ENCODE measurements around the gene CP. TPM values are rescaled to one million over a fixed set of nuclear protein-coding genes. Genes with fewer than 3 reads are reported as not detected.

CP gene
- total and polyA plus RNA-seq, 2 of the 13 experiments (the other 11 are each of a cell fraction or from before 2014, with no cell fraction given) = 42.6 to 789 TPM

- TF ChIP-seq ZNF784 (CRISPR knock-in tag; IDR thresholded peaks at IDR 0.05; ENCODE audit: borderline replicate concordance) (peak; percentile 73; the same call in 1 of the 2 replicates), IRF2 (CRISPR knock-in tag; IDR thresholded peaks at IDR 0.05) (no peak), TEAD3 (CRISPR knock-in tag; optimal IDR thresholded peaks at IDR 0.05; ENCODE audit: borderline replicate concordance) (peak; percentile 15), NFIC (IDR thresholded peaks at IDR 0.05; ENCODE audit: low read length) (no peak; the same call in 1 of the 2 replicates), USF2 (IDR thresholded peaks at IDR 0.05; ENCODE audit: low read depth, low read length) (peak; percentile 78), USF2 (CRISPR knock-in tag; IDR thresholded peaks at IDR 0.05; ENCODE audit: borderline replicate concordance) (peak; percentile 95; the same call in 1 of the 2 replicates), AHR (CRISPR knock-in tag; IDR thresholded peaks at IDR 0.05) (0 out of 2 replicates have a peak, but pooled peaks have one; percentile 76), ZNF296 (CRISPR knock-in tag; conservative IDR thresholded peaks at IDR 0.05) (no peak), SALL1 (CRISPR knock-in tag; IDR thresholded peaks at IDR 0.05) (peak; percentile 79), ZFYVE20 (CRISPR knock-in tag; IDR thresholded peaks at IDR 0.05; ENCODE audit: borderline replicate concordance, low read depth) (0 out of 2 replicates have a peak, but pooled peaks have one; percentile 69), ISL2 (CRISPR knock-in tag; IDR thresholded peaks at IDR 0.05) (peak; percentile 55), ZNF280B (CRISPR knock-in tag; IDR thresholded peaks at IDR 0.05; ENCODE audit: borderline replicate concordance) (peak; percentile 12; the same call in 1 of the 2 replicates), ZBTB10 (CRISPR knock-in tag; IDR thresholded peaks at IDR 0.05; ENCODE audit: borderline replicate concordance) (peak; percentile 24; the same call in 1 of the 2 replicates), ZNF639 (CRISPR knock-in tag; conservative IDR thresholded peaks at IDR 0.05) (no peak), ELF4 (CRISPR knock-in tag; IDR thresholded peaks at IDR 0.05; ENCODE audit: borderline replicate concordance) (peak; percentile 23; the same call in 1 of the 2 replicates), MNT (IDR thresholded peaks at IDR 0.05) (0 out of 2 replicates have a peak, but pooled peaks have one; percentile 14), KDM3A (CRISPR knock-in tag; IDR thresholded peaks at IDR 0.05; ENCODE audit: low read depth) (peak; percentile 83; the same call in 1 of the 2 replicates)
Measured at GRCh38 chr3:149129326-149130205, 92.1 kb downstream of the CP start, which contains the start of gene HPS3 (continued).

Data from HepG2 (cell line).